Measurements from ENCODE around the gene FMNL2.

Gene FMNL2

DNA sequence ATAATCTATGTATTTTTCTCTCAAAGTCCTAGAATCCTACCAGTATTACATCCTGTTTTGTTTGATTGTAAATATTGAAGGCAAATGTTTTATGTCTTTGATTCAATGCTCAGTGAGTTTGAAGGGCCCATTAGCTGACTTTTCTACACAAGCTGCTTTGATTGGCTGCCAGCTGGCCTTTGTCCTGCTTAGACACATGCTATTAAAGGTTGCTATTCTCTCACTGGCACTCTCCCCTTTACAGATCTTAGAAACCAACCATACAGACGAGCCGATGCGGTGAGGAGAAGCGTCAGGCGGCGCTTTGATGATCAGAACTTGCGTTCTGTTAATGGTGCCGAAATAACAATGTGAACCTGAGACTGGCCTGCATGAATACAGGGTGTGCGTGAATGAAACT, 312.6 kb downstream of the FMNL2 start:
- Histone ChIP-seq H3K4me2 (ENCODE audit: low read depth, low read length, poor library complexity, severe bottlenecking) (no peak overlapping the region), H3F3A (ENCODE audit: insufficient read depth) (peaks cover 19% of the 10 kb centered on the region; the same call in 1 of the 2 replicates), H4K20me1 (ENCODE audit: low read depth, low read length) (peaks cover 5% of the 10 kb centered on the region; the same call in 1 of the 2 replicates), H3K9me2 (replicated peaks; ENCODE audit: insufficient read depth, low read length) (no peaks in the 10 kb centered on the region), H3K27ac (ENCODE audit: low read depth, low read length) (no peak overlapping the region), H3K9me3 (ENCODE audit: insufficient read depth, low read length) (no peaks in the 10 kb centered on the region), H3K36me3 (ENCODE audit: low read length) (peaks cover 5% of the 10 kb centered on the region; the same call in 1 of the 2 replicates), H3K4me3 (ENCODE audit: insufficient read depth, low read length, poor library complexity, severe bottlenecking) (no peak overlapping the region), H3K27me3 (ENCODE audit: low read length) (no peaks in the 10 kb centered on the region), H2AFZ (ENCODE audit: low read depth, low read length, severe bottlenecking) (no peak overlapping the region), H3K9ac (ENCODE audit: low read length) (no peak overlapping the region), H3K79me2 (ENCODE audit: insufficient read depth, low read length) (no peaks in the 10 kb centered on the region)
- no peak for TF ChIP-seq EZH2phosphoT487 (conservative IDR thresholded peaks at IDR 0.05; ENCODE audit: low read length)
- TF ChIP-seq, protein P1, sequence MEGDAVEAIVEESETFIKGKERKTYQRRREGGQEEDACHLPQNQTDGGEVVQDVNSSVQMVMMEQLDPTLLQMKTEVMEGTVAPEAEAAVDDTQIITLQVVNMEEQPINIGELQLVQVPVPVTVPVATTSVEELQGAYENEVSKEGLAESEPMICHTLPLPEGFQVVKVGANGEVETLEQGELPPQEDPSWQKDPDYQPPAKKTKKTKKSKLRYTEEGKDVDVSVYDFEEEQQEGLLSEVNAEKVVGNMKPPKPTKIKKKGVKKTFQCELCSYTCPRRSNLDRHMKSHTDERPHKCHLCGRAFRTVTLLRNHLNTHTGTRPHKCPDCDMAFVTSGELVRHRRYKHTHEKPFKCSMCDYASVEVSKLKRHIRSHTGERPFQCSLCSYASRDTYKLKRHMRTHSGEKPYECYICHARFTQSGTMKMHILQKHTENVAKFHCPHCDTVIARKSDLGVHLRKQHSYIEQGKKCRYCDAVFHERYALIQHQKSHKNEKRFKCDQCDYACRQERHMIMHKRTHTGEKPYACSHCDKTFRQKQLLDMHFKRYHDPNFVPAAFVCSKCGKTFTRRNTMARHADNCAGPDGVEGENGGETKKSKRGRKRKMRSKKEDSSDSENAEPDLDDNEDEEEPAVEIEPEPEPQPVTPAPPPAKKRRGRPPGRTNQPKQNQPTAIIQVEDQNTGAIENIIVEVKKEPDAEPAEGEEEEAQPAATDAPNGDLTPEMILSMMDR (IDR thresholded peaks at IDR 0.05; ENCODE audit: insufficient read depth, low read length, poor library complexity, severe bottlenecking): no peak

DNA sequence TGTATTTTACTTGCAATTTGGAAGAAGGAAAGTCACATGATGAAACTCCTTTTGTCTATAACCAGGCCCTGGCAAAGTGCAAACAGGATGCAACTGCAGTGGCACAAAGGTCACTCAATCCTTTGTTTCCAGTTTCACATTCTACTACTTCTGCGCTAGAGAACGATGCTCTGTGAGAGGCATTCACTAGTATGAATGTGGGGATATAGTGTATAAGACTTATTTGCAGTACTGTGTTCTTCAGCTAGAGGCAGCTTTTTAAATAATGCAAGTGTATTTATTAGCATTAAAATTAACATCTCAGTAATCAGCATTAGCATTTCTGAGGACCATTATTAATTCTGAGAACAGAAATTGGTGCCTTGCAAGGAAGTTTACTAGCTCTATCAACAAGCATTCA, 313.4 kb downstream of the FMNL2 start:
- Histone ChIP-seq H3K9me2 (replicated peaks; ENCODE audit: insufficient read depth, low read length) (no peaks in the 10 kb centered on the region), H3K27ac (ENCODE audit: low read depth, low read length) (no peak overlapping the region), H3K36me3 (ENCODE audit: low read length) (peaks cover 7% of the 10 kb centered on the region; the same call in 1 of the 2 replicates), H3K27me3 (ENCODE audit: low read length) (no peaks in the 10 kb centered on the region), H2AFZ (ENCODE audit: low read depth, low read length, severe bottlenecking) (no peak overlapping the region), H3K9me3 (ENCODE audit: insufficient read depth, low read length) (no peaks in the 10 kb centered on the region), H3K79me2 (ENCODE audit: insufficient read depth, low read length) (no peaks in the 10 kb centered on the region), H3K9ac (ENCODE audit: low read length) (no peak overlapping the region), H3K4me3 (ENCODE audit: insufficient read depth, low read length, poor library complexity, severe bottlenecking) (no peak overlapping the region), H4K20me1 (ENCODE audit: low read depth, low read length) (peaks cover 5% of the 10 kb centered on the region; the same call in 1 of the 2 replicates), H3K4me2 (ENCODE audit: low read depth, low read length, poor library complexity, severe bottlenecking) (no peak overlapping the region), H3F3A (ENCODE audit: insufficient read depth) (peaks cover 19% of the 10 kb centered on the region; the same call in 1 of the 2 replicates)
- TF ChIP-seq, protein P1 (IDR thresholded peaks at IDR 0.05; ENCODE audit: insufficient read depth, low read length, poor library complexity, severe bottlenecking): no peak
- no peak for TF ChIP-seq EZH2phosphoT487 (conservative IDR thresholded peaks at IDR 0.05; ENCODE audit: low read length)

DNA sequence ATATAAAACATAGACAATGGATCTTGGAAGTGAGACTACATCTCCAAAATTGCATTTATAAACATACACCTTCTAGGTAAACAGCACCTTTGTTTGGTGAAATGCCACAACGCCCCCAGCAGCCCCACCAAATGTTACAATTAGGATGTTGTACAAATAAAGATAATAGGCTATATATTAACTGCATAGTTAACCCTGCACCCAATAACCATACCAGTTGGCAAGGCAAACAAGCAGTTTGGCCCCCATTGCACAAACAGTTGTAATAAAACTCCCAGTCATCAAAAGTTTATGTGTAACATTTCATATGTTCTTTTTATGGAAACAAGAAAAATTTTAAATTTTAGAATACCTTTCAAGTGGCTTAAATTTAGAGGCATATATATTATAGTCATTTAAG, 315.0 kb downstream of the FMNL2 start:
- Histone ChIP-seq H3F3A (ENCODE audit: insufficient read depth) (peaks cover 19% of the 10 kb centered on the region; the same call in 1 of the 2 replicates), H3K27me3 (ENCODE audit: low read length) (no peaks in the 10 kb centered on the region), H2AFZ (ENCODE audit: low read depth, low read length, severe bottlenecking) (no peak overlapping the region), H3K36me3 (ENCODE audit: low read length) (peaks cover 19% of the 10 kb centered on the region; the same call in 1 of the 2 replicates), H3K9me2 (replicated peaks; ENCODE audit: insufficient read depth, low read length) (no peaks in the 10 kb centered on the region), H4K20me1 (ENCODE audit: low read depth, low read length) (peaks cover 5% of the 10 kb centered on the region; the same call in 1 of the 2 replicates), H3K4me3 (ENCODE audit: insufficient read depth, low read length, poor library complexity, severe bottlenecking) (no peak overlapping the region), H3K79me2 (ENCODE audit: insufficient read depth, low read length) (no peaks in the 10 kb centered on the region), H3K4me2 (ENCODE audit: low read depth, low read length, poor library complexity, severe bottlenecking) (no peak overlapping the region), H3K27ac (ENCODE audit: low read depth, low read length) (no peak overlapping the region), H3K9ac (ENCODE audit: low read length) (no peak overlapping the region), H3K9me3 (ENCODE audit: insufficient read depth, low read length) (no peaks in the 10 kb centered on the region)
- TF ChIP-seq, protein P1 (IDR thresholded peaks at IDR 0.05; ENCODE audit: insufficient read depth, low read length, poor library complexity, severe bottlenecking): no peak
- no peak for TF ChIP-seq EZH2phosphoT487 (conservative IDR thresholded peaks at IDR 0.05; ENCODE audit: low read length)

Data from SU-DHL-6 (cell line).